Measurements from ENCODE around the gene ACAP2.
"Not testable (repeated sequence)": the region's sequence is repeated elsewhere in the genome, so short reads cannot be mapped to it uniquely, and the experiment has no call there.

ACAP2 gene, protein sequence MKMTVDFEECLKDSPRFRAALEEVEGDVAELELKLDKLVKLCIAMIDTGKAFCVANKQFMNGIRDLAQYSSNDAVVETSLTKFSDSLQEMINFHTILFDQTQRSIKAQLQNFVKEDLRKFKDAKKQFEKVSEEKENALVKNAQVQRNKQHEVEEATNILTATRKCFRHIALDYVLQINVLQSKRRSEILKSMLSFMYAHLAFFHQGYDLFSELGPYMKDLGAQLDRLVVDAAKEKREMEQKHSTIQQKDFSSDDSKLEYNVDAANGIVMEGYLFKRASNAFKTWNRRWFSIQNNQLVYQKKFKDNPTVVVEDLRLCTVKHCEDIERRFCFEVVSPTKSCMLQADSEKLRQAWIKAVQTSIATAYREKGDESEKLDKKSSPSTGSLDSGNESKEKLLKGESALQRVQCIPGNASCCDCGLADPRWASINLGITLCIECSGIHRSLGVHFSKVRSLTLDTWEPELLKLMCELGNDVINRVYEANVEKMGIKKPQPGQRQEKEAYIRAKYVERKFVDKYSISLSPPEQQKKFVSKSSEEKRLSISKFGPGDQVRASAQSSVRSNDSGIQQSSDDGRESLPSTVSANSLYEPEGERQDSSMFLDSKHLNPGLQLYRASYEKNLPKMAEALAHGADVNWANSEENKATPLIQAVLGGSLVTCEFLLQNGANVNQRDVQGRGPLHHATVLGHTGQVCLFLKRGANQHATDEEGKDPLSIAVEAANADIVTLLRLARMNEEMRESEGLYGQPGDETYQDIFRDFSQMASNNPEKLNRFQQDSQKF

GRCh38 chr3:195442573-195443390 lies at the start of gene ACAP2:
TSS of gene ACAP2 (minus strand) at chr3:195443020. CDS start at chr3:195442847, 173 bp downstream.
- DNase-seq (ENCODE audit: low read depth), result peak; percentile 99

- no peak for DNase-seq (ENCODE audit: low read depth)
These were observed 32.8 kb upstream of the ACAP2 start for GRCh38 chr3:195475614-195476013.

DNA sequence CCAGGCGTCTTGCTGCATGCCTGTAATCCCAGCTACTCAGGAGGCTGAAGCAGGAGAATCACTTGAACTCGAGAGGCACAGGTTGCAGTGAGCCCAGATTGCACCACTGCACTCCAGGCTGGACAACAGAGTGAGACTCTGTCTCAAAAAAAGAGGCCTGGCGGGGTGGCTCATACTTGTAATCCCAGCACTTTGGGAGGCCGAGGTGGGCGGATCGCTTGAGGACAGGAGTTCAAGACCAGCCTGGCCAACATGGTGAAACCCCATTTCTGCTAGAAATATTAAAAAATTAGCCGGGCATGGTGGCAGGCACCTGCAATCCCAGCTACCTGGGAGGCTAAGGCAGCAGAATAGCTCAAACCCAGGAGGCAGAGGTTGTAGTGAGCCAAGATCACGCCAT lies 32.3 kb upstream of the ACAP2 start:
- DNase-seq (ENCODE audit: low read depth), result not testable (repeated sequence)

GRCh38 chr3:195468841-195469240 lies 26.0 kb upstream of the ACAP2 start:
- no peak for DNase-seq (ENCODE audit: low read depth)

DNA sequence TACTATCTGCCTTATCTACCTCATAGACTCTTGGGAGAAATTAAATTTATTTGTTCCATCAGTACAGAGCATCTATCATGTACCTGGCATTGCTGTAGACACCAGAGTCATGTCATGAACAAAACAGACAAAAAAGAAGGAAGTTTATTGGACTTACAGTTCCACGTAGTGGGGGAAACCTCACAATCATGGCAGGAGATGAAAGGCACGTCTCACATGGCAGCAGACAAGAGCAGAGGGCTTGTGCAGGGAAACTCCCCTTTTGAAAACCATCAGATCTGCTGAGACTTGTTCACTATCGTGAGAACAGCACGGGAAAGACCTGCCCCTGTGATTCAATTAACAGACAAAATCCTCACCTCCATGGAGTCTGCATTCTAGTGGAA lies 25.6 kb upstream of the ACAP2 start:
- no peak for DNase-seq (ENCODE audit: low read depth)

- no peak for DNase-seq (ENCODE audit: low read depth)
These were observed 25.0 kb upstream of the ACAP2 start for GRCh38 chr3:195467641-195468390.

- DNase-seq (ENCODE audit: low read depth), result no peak
These were observed 23.4 kb upstream of the ACAP2 start for GRCh38 chr3:195466251-195466650.

GRCh38 chr3:195462922-195463321 lies 20.1 kb upstream of the ACAP2 start:
- not testable (repeated sequence) for DNase-seq (ENCODE audit: low read depth)

DNA sequence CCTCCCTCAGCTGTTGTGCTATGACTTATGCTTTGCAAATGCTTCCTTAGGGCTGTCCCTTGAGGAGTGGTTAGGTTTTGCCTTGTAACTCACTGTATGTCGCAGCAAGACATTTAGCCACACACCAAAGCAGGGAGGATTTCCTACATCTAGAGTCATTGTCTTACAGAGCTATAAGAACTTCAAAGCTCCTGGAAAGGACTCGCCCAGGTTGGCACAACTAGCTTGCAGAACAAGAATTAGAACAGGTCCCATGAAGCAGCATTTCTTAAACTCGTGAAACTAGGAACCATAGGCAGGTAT lies 19.4 kb upstream of the ACAP2 start:
- DNase-seq (ENCODE audit: low read depth), result no peak

GRCh38 chr3:195461594-195462307 lies 18.9 kb upstream of the ACAP2 start:
- no peak for DNase-seq (ENCODE audit: low read depth)

DNA sequence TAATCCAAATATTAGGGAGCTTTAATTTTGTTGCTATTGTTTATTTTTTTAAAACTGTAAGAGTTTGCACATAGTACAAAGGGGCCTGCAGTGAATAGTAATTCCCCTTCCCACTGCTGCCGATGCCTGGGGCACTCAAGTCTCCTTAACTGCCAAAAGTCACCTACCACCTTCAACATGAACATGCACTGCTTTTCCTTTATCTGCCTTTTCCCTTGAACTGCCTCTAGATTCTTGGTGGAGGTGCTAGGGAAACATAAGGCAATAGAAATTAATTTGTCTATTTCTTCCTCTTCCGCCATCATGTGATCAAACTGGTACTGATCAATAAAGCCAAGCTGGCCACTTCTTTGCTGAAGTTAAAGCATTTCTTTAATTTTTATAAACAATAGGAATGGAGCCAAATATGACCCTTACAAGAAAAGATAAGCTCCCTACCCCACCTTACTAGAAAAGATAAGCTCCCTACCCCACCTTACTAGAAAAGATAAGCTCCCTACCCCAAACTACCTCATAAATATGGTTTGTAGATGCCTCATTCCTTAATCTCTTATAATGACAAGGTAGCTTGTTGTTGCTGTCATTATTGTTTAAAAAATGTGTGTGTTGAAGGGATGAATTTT lies 17.4 kb upstream of the ACAP2 start:
- no peak for DNase-seq (ENCODE audit: low read depth)

DNA sequence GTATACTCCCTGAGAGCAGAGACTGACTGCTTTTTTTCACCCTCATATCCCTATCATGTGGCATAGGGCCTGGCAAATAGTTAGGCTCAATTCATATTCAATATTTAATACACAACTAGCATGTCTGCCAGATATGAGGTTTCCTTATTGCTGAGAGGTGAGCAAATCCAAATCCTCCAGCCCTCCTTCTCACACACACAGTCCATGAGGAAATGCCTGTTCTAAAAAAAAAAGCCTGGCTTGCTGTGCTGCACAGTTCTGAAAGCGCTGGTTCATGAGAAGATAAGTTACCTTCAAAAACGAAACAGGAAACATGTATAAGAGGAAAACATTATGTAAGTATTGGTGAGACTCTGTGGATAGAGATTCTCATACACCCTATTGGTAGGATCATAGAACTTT lies 15.5 kb upstream of the ACAP2 start:
- no peak for DNase-seq (ENCODE audit: low read depth)

- DNase-seq (ENCODE audit: low read depth), result no peak
These were observed 13.0 kb upstream of the ACAP2 start for GRCh38 chr3:195455789-195456188.

GRCh38 chr3:195453236-195453635 lies 10.4 kb upstream of the ACAP2 start:
- DNase-seq (ENCODE audit: low read depth), result no peak

DNA sequence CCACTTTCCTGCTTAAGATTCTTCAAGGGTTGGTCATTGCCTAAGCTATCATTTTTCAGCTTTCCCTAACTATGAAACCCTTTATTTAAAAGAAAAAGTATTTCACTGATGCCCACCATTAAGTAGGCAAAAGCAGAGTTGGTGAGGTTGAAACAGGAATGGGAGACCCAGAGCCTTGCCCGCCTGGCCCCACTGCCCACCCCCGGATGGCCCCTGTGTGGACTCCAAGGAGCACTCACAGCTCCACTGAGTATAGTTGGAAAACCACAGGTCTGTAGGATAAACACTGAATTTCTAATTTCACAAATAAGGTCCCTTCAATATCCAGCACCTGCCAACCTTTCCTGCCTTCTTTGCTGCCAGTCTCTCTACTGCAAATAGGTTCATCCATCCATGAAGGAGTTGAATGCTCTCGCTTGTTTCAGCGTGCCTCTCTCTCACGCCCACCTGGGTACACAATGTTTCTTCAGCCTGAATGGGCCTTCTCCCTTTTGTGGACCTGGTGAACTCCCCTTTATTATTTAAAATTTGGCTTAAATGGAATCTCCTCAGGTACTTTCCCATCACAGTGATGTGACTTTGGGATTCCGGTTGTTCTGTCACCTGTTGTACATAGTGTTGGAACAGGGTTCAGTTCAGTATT lies 8.7 kb upstream of the ACAP2 start:
- no peak for DNase-seq (ENCODE audit: low read depth)

DNA sequence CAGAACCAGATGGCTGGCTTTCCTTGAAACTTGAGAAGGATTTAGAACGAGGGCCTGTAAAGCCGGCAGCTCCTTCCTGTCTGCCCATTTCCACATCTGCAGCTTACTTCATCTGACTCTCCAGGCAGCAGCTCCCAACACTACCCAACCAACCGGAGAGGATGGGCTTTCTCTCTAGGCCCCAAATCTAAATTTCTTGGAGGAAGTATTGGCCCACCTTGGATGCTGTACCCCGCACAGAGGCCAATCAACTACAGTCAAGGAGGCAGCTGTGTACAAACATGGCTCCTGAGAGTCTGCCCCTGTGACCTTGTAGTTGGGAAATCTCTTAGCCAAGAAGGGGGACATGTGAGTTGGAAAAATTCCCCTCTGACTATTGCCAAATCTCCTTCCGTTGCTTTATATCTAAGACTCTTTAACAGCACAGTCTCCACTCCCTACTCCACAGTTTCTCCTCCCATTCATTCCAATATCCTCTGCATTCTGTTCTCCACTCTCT lies 8.0 kb upstream of the ACAP2 start:
- no peak for DNase-seq (ENCODE audit: low read depth)

GRCh38 chr3:195448205-195448875 lies 5.5 kb upstream of the ACAP2 start:
- no peak for DNase-seq (ENCODE audit: low read depth)

DNA sequence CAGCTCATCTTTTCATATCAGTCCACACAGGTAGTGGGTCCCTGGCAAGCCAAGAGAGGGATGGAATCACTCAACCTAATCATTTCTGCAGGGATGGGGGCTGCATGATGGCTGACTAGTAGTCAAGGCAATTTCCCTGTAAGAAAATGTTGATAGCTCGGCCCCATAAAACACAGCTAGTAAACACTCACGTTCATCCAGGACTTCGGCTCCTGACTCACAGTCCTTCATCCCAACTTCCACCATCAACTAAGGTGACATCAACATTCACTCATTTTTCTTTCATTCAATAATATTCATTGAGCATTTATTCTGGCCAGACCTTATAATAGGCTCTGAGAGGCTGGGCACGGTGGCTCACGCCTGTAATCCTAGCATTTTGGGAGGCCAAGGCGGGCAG lies 4.4 kb upstream of the ACAP2 start:
- DNase-seq (ENCODE audit: low read depth), result no peak

GRCh38 chr3:195446359-195446758 lies 3.5 kb upstream of the ACAP2 start:
- DNase-seq (ENCODE audit: low read depth), result no peak

GRCh38 chr3:195445885-195446284 lies 3.1 kb upstream of the ACAP2 start:
- DNase-seq (ENCODE audit: low read depth), result no peak
